ENCODE measurements around the gene MBNL2.

Gene MBNL2

DNA sequence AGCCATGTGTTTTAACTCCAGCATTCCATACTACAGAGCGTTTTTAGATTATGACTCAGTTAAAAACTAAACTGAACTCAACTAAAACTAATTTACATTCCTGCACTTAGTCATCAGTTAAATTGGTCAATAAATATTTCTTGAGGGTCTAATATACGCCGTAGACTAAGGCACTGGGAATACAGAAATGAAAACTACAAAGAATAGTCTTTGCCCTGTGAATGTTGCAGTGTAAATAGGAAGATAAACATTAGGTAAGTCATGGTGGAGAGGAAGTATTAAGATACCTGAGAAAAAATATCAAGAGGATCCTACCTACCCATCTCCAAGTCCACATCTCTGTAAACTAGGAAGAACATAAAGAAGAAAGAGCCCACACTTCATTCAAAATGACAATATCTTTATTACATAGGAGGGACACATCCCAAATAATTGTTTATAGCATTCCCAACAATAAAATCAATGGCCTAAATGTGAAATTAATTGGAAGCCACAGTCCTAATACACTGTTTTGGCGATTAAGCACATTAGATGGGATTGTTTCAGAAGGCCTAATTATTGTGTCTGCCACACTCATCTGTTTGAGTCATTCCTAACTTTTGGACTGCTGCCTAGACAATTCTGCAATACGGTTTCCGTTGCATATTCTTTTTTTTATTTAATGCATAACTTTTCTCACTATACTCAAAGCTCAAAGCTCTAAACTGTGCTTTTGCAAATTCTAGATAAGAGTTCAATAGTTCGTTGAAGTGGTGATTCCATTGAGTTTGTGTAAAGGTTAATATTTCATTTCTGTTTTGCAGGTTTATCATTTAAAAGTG, 52.9 kb downstream of the MBNL2 start:
- DNase-seq (ENCODE audit: low read depth) = no peak

GRCh38 chr13:97275776-97276501, 53.8 kb downstream of the MBNL2 start:
- DNase-seq (ENCODE audit: low read depth) = no peak

DNA sequence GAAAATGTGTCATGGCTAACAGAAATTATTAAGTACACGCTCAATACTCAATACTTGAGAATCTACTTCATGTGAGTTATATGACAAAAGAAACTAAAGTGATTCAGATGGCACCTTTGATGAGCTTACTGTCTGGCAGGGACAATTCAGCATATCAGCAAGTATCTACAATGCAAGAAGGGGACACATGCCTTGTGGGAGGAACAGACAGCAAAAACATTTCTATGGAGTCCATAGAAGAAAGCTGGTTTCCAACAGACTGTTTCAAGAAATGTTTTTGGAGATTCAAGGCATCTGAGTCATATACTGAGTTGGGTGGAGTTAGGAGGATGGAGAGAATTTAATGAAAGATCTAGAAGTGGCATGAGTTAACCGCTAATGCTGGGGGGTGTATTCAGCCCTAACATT, 54.7 kb downstream of the MBNL2 start:
- DNase-seq (ENCODE audit: low read depth) = no peak

DNA sequence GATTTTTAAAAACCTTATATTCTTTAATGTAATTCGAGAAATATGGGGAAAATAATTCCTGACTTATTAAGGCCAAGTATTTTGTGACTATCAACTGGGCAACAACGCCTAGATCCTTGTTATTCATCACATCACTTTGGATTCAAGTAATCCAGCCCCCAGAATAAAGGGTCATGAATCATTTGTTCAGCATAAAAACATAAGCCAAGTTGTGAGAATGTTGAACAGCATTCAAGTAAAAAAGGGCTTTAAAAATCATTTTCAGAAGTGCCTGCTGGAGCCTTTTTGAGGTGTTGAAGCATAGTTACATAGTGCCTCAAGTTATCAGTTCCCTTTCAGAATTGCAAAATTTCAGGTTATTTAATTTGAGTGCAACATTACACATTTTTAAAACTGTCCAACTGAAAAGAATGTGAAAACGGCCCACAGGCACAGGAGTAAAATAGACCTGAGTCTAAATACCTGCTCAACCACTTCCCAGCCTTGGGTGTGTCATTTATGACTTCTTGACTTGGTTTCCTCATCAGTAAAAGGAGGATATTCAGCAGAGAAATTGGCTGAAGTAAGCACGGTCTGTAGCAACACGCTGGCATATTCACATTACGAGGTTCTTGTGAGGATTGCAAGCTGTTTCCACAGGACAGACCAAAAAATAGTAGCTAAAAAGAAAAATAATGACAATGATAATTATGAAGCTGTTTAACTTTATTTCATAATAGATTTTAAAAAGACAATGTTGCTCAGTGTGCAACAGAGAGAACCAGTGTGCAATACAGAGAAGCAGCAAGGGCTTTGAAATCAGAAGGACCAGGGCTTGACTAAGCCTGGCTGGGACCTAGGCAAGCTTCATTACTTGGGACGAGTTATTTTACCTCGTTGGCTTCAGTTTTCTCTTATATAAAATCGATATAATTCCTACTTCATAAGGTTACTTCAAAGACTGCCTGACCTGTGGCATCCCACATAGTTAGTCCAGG, 56.6 kb downstream of the MBNL2 start:
- DNase-seq (ENCODE audit: low read depth) = no peak

DNA sequence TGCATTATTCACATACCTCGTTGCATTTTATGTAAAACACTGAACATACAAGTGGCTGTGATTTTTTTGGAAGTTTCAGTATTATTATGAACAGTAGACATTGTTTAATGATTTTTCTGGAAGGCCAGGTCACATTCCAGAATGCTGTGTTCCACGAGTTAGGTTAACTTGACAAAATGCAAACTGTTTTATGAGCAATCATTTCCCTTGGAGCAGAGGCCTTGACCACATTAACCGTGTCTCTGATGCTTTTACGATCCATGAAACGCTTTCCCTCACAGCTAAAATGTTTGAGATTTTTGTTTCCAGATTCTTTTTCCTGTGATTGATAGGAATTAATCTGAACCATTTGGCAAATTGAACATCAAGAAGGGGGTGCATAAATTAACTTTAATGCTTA, 57.8 kb downstream of the MBNL2 start:
- DNase-seq (ENCODE audit: low read depth) = no peak

GRCh38 chr13:97280478-97280877, 58.3 kb downstream of the MBNL2 start:
- no peak for DNase-seq (ENCODE audit: low read depth)

DNA sequence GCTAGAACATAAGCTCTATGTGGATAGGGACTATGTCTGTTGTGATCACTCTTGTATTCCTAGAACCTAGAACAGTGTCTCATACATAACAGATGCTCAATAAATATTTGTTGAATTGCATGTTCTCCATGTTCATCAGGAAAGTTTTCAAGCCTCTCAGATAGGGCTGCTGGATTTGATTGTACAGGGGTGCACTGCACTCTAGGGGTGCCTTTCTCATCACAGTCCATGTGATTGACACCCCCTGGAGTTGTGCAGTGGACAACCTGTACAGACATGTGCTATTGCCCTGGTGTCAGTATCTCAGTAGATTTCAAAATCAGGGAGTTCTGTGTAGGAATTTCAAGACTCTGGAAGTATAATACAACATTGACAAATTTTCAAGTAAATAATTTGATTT, 58.9 kb downstream of the MBNL2 start:
- DNase-seq (ENCODE audit: low read depth) = no peak

DNA sequence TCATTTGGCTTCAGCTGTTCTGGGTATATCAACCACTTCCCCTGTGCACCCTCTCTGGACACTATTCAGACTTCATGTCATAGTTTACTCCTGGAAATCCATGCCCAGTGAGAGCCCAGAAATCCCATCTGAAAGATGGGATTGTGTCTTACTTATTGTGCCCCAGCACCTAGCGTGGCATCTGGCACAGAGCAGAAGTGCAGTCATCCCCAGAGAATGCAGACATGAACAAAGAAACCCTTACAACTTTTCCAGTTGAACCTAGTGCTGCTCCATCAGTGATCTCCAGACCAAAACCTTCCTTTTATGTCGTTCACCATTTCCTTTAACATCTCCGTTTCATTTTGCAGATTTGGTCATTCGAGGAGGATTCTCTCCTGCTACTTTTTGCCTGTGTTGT, 60.6 kb downstream of the MBNL2 start:
- DNase-seq (ENCODE audit: low read depth) = no peak

DNA sequence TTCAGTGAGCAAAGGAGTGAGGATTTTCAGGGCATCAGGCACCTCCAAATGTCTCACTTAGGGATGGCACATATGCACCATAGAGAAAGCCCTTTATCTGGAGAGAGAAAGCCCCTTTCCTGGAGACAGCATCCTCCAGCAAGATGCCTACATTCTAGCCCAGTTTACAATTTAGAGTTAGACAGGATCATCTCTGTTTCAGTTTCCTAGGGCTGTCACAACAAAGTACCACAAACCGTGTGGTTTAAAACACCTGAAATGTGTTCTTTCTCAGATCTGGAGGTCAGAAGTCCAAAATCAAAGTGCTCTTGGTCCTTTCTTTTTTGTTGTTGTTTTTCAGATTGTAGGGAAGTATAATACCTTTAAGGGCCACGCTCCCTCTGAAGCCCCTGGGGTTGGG, 61.8 kb downstream of the MBNL2 start:
- no peak for DNase-seq (ENCODE audit: low read depth)

DNA sequence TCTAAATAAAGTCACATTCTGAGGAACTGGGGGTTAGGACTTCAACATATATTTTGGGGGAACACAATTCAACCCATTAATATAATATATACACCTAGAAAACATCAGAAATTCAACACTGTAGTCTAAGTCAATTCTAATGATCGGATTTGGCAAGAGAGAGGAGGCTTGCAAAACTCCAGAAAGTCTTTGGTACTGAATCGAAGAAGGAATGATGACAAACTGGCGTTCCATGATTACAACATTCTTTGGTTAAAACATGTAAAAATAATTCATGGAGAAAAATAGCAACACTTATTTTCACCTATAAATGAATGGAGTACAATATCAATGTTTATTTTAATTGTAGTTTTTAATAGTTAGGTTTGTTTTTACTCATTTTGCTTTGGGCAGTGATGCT, 62.4 kb downstream of the MBNL2 start:
- no peak for DNase-seq (ENCODE audit: low read depth)

GRCh38 chr13:97285221-97285955, 63.3 kb downstream of the MBNL2 start:
- no peak for DNase-seq (ENCODE audit: low read depth)

DNA sequence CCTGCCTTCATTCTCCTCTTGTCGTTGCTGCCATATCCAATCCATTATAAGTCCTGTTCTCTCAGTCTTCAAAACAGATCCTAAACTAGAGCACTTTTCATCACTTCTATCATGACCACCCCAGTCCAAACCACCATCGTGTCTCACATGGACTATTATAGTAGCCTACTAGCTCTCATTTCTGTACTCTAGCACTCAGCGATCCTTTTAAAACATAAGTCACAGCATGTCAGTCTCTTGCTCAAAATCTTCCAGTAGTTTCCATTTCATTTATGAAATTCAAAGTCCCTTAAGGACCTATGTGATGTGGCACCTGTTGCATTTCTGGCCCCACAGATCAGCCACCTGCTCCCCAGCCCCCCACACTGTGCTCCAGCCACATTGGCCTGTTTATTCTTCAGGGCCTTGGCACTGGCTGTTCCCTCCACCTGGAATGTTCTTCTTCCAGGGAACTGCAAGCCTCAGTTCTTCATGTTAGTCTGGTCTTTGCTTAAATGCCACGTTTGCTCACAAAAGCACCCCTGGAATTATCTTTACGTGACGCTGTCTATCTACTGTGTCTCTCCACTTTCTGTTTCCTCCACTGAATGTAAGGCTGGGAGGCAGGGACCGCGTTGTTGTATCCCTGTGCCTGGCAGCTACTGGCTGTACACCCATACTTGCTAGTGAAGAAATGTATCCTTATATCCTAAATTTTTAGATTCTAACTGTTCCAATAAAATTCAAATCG, 64.3 kb downstream of the MBNL2 start:
- DNase-seq (ENCODE audit: low read depth) = no peak

DNA sequence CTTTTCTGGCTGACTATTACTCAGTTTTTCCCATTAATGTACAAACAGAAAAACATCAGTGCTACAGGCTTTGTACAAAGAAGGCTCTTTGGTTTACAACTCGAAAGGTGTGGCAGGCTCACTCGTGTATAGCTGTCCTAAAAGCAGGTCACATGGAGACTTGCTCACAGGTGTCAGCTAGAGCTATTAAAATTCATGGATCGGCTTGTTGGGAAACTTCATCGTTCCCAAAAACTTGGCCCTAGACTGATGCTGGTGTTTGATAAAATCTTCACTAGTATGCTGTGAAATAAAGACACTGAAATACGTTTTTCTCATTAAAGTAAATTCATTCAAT, 64.9 kb downstream of the MBNL2 start:
- DNase-seq (ENCODE audit: low read depth) = no peak

DNA sequence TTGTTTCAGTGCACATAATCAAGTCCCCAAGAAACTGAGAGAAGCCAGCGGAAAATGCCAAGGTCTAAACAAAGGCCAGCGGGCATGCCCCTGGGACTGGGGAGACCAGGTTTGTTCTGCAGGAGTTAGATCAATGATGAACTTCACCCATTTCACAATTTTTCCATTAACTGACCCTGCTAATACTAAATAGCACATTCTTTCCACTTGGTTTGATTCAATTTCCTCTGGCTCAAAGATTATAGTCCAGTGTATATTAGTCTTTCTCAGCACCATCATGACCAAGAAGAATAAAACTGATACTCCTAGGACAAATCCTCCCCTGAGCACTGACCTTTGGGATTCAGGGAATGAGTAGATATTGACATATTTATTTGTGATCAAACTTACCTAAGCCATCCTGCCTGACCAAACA, 66.4 kb downstream of the MBNL2 start:
- no peak for DNase-seq (ENCODE audit: low read depth)

GRCh38 chr13:97289514-97290298, 67.6 kb downstream of the MBNL2 start:
- no peak for DNase-seq (ENCODE audit: low read depth)

DNA sequence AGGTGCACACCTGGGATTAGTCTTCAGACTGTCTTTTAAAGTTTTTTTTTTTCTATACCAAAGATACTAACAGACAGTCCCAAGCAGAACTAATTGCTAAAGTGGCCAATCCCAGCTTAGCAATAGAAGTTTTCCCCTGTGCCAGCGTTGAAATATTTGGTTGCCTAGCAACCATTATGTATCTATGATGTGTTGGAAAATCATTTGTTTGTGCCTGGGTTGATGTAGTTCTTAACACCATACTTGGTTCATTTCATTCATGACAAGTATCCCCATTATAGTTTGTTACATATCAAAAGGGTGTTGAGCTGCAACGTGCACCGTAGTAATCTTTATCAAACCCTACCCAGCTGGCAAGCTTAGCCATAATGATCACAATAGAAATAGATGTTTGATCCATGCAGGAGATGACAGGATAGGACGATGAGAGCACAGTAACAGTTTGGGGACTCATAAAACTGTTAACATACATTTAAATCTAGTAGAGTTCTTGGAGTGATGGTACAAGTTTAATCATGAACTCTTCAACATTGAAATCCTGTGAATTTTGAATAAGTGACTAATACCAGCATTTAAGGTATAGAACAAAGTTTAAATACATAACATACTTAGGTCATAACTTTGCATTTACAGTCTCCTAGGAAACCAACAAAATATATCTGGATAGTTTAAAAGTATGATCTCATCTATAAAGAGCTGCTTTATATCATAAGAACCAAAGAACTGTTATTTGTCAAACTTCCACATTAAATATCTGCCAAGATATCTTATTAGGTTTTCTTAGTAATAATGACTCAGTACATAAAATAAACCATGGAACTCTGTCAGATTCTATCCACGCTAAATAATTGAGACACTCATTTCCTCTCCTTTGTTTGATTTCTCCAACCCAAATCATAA, 73.4 kb downstream of the MBNL2 start:
- no peak for DNase-seq (ENCODE audit: low read depth)

DNA sequence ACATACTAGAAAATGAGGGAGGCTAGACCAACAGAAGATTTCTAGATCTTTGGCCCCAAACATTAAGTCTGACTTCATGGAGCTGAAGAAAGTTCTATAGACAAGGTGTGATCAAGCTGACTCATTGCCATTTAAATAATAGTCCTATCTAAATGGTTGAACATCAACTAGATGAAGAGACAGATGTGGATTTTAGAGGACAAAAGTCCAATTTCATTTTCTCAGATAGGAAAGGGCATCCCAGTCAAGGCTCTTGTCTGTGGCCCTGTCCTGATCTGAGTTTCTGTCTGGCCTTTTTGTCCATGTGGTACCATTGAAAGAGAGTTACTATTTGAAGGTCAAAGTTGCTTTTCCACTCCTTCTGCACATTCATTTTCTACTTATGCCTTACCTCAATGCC, 74.6 kb downstream of the MBNL2 start:
- no peak for DNase-seq (ENCODE audit: low read depth)

- no peak for DNase-seq (ENCODE audit: low read depth)
These were observed 76.7 kb downstream of the MBNL2 start for GRCh38 chr13:97298816-97299215.

- DNase-seq (ENCODE audit: low read depth) = no peak
These were observed 78.7 kb downstream of the MBNL2 start for GRCh38 chr13:97300871-97301270.
